H1 (cell line): Measurements from ENCODE around the gene NME4. TPM values are rescaled to one million over a fixed set of nuclear protein-coding genes. Genes with fewer than 3 reads are reported as not detected.

ENCODE experiments used
- CTCF ChIA-PET: fragments of 300-600 bp; sonication (Branson Sonifier 250); formaldehyde crosslinking; loops from one replicate; lab custom pipeline; 2021; ENCODE audit not compliant: partially characterized antibody; lab: Charles Lee
- POLR2A ChIA-PET: fragments of 300-600 bp; sonication (Branson Sonifier 250); formaldehyde crosslinking; loops from one replicate; lab custom pipeline; 2021; ENCODE audit warnings: inconsistent platforms; ENCODE audit not compliant: partially characterized antibody; lab: Charles Lee
- DNase-seq, 2 experiments: peaks; one replicate each; pipeline versions ENCODE4 v3.0.0 to v3.0.0-alpha.2; 2010 to 2022; ENCODE audit warnings: low spot score in 2 of 2, low read depth in 1 of 2, mixed read lengths in 1 of 2
- FAIRE-seq: peaks from 2 replicates; lab custom pipeline; 2011; peaks lifted over from hg19 to GRCh38; lab: Jason Lieb, UNC
- H2AFZ ChIP-seq: 2 replicates; pipeline ENCODE4 v1.8.1; 2012; ENCODE audit warnings: low read length, inconsistent platforms
- H2AK5ac ChIP-seq: 2 replicates; pipeline ENCODE4 v1.6.1; 2013; ENCODE audit warnings: low read depth, low read length
- H2BK120ac ChIP-seq: replicated peaks from 2 replicates; pipeline ENCODE3; 2013; ENCODE audit warnings: low read depth, low read length, inconsistent platforms
- H2BK12ac ChIP-seq: 2 replicates; pipeline ENCODE4 v1.6.1; 2013; ENCODE audit warnings: low read depth, low read length
- H2BK15ac ChIP-seq: 2 replicates; pipeline ENCODE4 v1.6.1; 2013; ENCODE audit warnings: low read length
- H2BK20ac ChIP-seq: 2 replicates; pipeline ENCODE4 v1.6.1; 2013; ENCODE audit warnings: low read length
- H2BK5ac ChIP-seq: 2 replicates; pipeline ENCODE4 v1.6.1; 2013; ENCODE audit warnings: low read depth, low read length
- H3K14ac ChIP-seq: 2 replicates; pipeline ENCODE4 v1.6.1; 2013; ENCODE audit warnings: inconsistent platforms; ENCODE audit not compliant: insufficient read length
- H3K18ac ChIP-seq: 2 replicates; pipeline ENCODE4 v1.6.1; 2013; ENCODE audit warnings: low read length; ENCODE audit errors: extremely low read depth
- H3K23ac ChIP-seq: 2 replicates; pipeline ENCODE4 v1.6.1; 2013; ENCODE audit warnings: inconsistent platforms; ENCODE audit not compliant: insufficient read length
- H3K23me2 ChIP-seq: 2 replicates; pipeline ENCODE4 v1.6.1; 2013; ENCODE audit warnings: low read depth, low read length
- H3K27ac ChIP-seq: 2 replicates; pipeline ENCODE4 v1.6.1; 2011; ENCODE audit warnings: low read depth, low read length, inconsistent platforms
- H3K27me3 ChIP-seq, 4 experiments: replicated peaks in 1 of 4; 1 replicate in 1 of 4; 2 replicates in 3 of 4; pipeline versions ENCODE4 v1.6.1 to v1.8.1; 2011 to 2013; ENCODE audit warnings: low read length in 3 of 4, mild to moderate bottlenecking in 3 of 4, inconsistent platforms in 2 of 4, mixed read lengths in 2 of 4, moderate library complexity in 1 of 4; ENCODE audit not compliant: control insufficient read depth in 3 of 4, insufficient read depth in 3 of 4; ENCODE audit errors: extremely low read depth in 1 of 4
- H3K36me3 ChIP-seq, 4 experiments: 2 replicates each; pipeline versions ENCODE4 v1.6.1 to v1.8.1; 2011 to 2013; ENCODE audit warnings: mild to moderate bottlenecking in 4 of 4, low read length in 3 of 4, moderate library complexity in 2 of 4, control low read depth in 1 of 4, inconsistent platforms in 1 of 4; ENCODE audit not compliant: insufficient read depth in 4 of 4, control insufficient read depth in 2 of 4
- H3K4ac ChIP-seq: replicated peaks from 2 replicates; pipeline ENCODE3; 2013; ENCODE audit warnings: low read length, low read depth, mixed read lengths, inconsistent platforms; ENCODE audit not compliant: insufficient read length
- H3K4me1 ChIP-seq, 4 experiments: replicated peaks in 1 of 4; 1 replicate in 1 of 4; 2 replicates in 3 of 4; pipeline versions ENCODE4 v1.6.1 to v1.8.1; 2011 to 2013; ENCODE audit warnings: low read length in 3 of 4, inconsistent platforms in 2 of 4, mixed read lengths in 1 of 4; ENCODE audit not compliant: insufficient read depth in 4 of 4, control insufficient read depth in 3 of 4
- H3K4me2 ChIP-seq, 2 experiments: 2 replicates each; pipeline versions ENCODE4 v1.6.1 to v1.8.1; 2011 to 2013; ENCODE audit warnings: low read depth in 2 of 2, low read length in 2 of 2, control low read depth in 1 of 2, inconsistent platforms in 1 of 2, mild to moderate bottlenecking in 1 of 2; ENCODE audit not compliant: insufficient read depth in 1 of 2
- H3K4me3 ChIP-seq, 4 experiments: fragments of 200-600, 300-600 bp in 1 of 4; sonication (generic), shearing (Covaris generic), sonication (Bioruptor Twin) in 1 of 4; 2 replicates each; pipeline versions ENCODE4 v1.5.1 to v1.8.1; 2011 to 2016; ENCODE audit warnings: low read length in 4 of 4, low read depth in 3 of 4, control low read depth in 2 of 4, inconsistent platforms in 2 of 4, mild to moderate bottlenecking in 2 of 4, mixed read lengths in 1 of 4, moderate library complexity in 1 of 4; ENCODE audit not compliant: insufficient read depth in 2 of 4; ENCODE audit errors: extremely low read depth in 1 of 4
- H3K56ac ChIP-seq: replicated peaks from 2 replicates; pipeline ENCODE3; 2013; ENCODE audit warnings: low read depth, mild to moderate bottlenecking, mixed read lengths, low read length, inconsistent platforms; ENCODE audit not compliant: insufficient read length
- H3K79me1 ChIP-seq: 2 replicates; pipeline ENCODE4 v1.6.1; 2013; ENCODE audit warnings: low read depth, low read length, control low read depth
- H3K79me2 ChIP-seq, 2 experiments: 2 replicates each; pipeline versions ENCODE4 v1.6.1 to v1.8.1; 2012 to 2013; ENCODE audit warnings: low read length in 2 of 2, mild to moderate bottlenecking in 2 of 2, inconsistent platforms in 1 of 2; ENCODE audit not compliant: insufficient read depth in 2 of 2, control insufficient read depth in 1 of 2
- H3K9ac ChIP-seq, 4 experiments: replicated peaks in 1 of 4; 1 replicate in 1 of 4; 2 replicates in 3 of 4; pipeline versions ENCODE4 v1.6.1 to v1.8.1; 2011 to 2013; ENCODE audit warnings: low read depth in 3 of 4, low read length in 3 of 4, control low read depth in 2 of 4, mild to moderate bottlenecking in 2 of 4, moderate library complexity in 2 of 4, inconsistent platforms in 1 of 4; ENCODE audit errors: extremely low read depth in 1 of 4
- H3K9me3 ChIP-seq, 2 experiments: 2 replicates each; pipeline versions ENCODE4 v1.6.1 to v1.8.1; 2012 to 2013; ENCODE audit warnings: mild to moderate bottlenecking in 2 of 2, moderate library complexity in 2 of 2, control low read depth in 1 of 2, inconsistent platforms in 1 of 2, low read depth in 1 of 2, low read length in 1 of 2, mixed read lengths in 1 of 2; ENCODE audit not compliant: insufficient read depth in 2 of 2
- H4K20me1 ChIP-seq, 2 experiments: replicated peaks in 1 of 2; 2 replicates each; pipeline versions ENCODE3 to v1.8.1; 2011 to 2013; ENCODE audit warnings: inconsistent platforms in 2 of 2, low read length in 2 of 2, mild to moderate bottlenecking in 1 of 2; ENCODE audit not compliant: insufficient read depth in 2 of 2, control insufficient read depth in 1 of 2
- H4K5ac ChIP-seq: 2 replicates; pipeline ENCODE4 v1.6.1; 2013; ENCODE audit warnings: low read length, low read depth, mixed read lengths, inconsistent platforms; ENCODE audit not compliant: insufficient read length
- H4K8ac ChIP-seq: 2 replicates; pipeline ENCODE4 v1.8.0; 2013; ENCODE audit warnings: mild to moderate bottlenecking, moderate library complexity, low read length, inconsistent platforms; ENCODE audit not compliant: insufficient read depth; ENCODE audit errors: extremely low read depth
- H4K91ac ChIP-seq: replicated peaks from 2 replicates; pipeline ENCODE3; 2013; ENCODE audit warnings: low read length, mixed read lengths, inconsistent platforms; ENCODE audit not compliant: insufficient read length
- BACH1 ChIP-seq: IDR thresholded peaks from 2 replicates; pipeline ENCODE4 v1.6.1; 2012; ENCODE audit warnings: low read length, improper control_type of control experiment
- CTBP2 ChIP-seq: IDR thresholded peaks from 2 replicates; pipeline ENCODE4 v1.7.0; 2011; ENCODE audit warnings: borderline replicate concordance, mild to moderate bottlenecking, moderate library complexity, mixed read lengths, low read length; ENCODE audit not compliant: insufficient read depth, insufficient read length
- GTF2F1 ChIP-seq: IDR thresholded peaks from 2 replicates; pipeline ENCODE4 v1.6.1; 2012; ENCODE audit warnings: low read depth, low read length, improper control_type of control experiment, borderline replicate concordance
- TAF7 ChIP-seq: optimal IDR thresholded peaks from 2 replicates; pipeline ENCODE3; 2011; ENCODE audit warnings: low read depth, mild to moderate bottlenecking, inconsistent platforms, low read length, moderate library complexity, borderline replicate concordance
- TEAD4 ChIP-seq: IDR thresholded peaks from 2 replicates; pipeline ENCODE4 v1.6.1; 2012; ENCODE audit warnings: low read depth, low read length, inconsistent platforms, mixed read lengths
- WGBS, 2 experiments: shearing (Covaris generic) in 1 of 2; methylation state at CpG; one replicate each; pipeline versions ENCODE4 v1.1.6 to v1.1.7; 2013 to 2015; ENCODE audit warnings: low lambda C conversion rate in 2 of 2, mixed read lengths in 2 of 2, inconsistent platforms in 1 of 2, low coverage in 1 of 2, missing lambda C conversion rate in 1 of 2; ENCODE audit not compliant: insufficient replicate concordance in 2 of 2, insufficient coverage in 1 of 2, insufficient read length in 1 of 2; ENCODE audit errors: extremely low coverage in 1 of 2, missing lambda C conversion rate in 1 of 2; 5-methylcytosine and 5-hydroxymethylcytosine counted together
- polyA plus RNA-seq, 7 experiments: library from polyadenylated mRNA; depleted of rRNA in 3 of 7; stranded (reverse) in 5 of 7; unstranded in 2 of 7; fragments of >200 nt in 5 of 7; fragments of 200-250 nt in 2 of 7; gene quantifications; 1 replicate in 5 of 7; 2 replicates in 1 of 7; 4 replicates in 1 of 7; pipeline versions ENCODE4 v1.2.1 to v1.2.3, GENCODE V29; 2011 to 2013; ENCODE audit warnings: missing spikeins in 2 of 7, mixed read lengths in 2 of 7
- total RNA-seq: library from RNA; stranded (reverse); fragmentation: NEBNext Ultra II Directional; extraction: Animal tissue kit (Norgen Biotek cat#: 25700); gene quantifications from 2 replicates; pipeline ENCODE4 v1.2.1, GENCODE V29; 2021
- TF ChIP-seq, protein P1 (sequence below), 3 experiments: IDR thresholded peaks; 1 replicate in 2 of 3; 2 replicates in 1 of 3; pipeline versions ENCODE4 v1.5.1 to v1.6.1; 2011; ENCODE audit warnings: low read length in 3 of 3, mild to moderate bottlenecking in 3 of 3, inconsistent platforms in 2 of 3, low read depth in 1 of 3, moderate library complexity in 1 of 3; ENCODE audit not compliant: insufficient read depth in 1 of 3; ENCODE audit errors: control extremely low read depth in 1 of 3

Gene NME4
- total and polyA plus RNA-seq, 2 of the 8 experiments (the other 6 are each of a cell fraction or from before 2014, with no cell fraction given), result 408 to 863 TPM

DNA sequence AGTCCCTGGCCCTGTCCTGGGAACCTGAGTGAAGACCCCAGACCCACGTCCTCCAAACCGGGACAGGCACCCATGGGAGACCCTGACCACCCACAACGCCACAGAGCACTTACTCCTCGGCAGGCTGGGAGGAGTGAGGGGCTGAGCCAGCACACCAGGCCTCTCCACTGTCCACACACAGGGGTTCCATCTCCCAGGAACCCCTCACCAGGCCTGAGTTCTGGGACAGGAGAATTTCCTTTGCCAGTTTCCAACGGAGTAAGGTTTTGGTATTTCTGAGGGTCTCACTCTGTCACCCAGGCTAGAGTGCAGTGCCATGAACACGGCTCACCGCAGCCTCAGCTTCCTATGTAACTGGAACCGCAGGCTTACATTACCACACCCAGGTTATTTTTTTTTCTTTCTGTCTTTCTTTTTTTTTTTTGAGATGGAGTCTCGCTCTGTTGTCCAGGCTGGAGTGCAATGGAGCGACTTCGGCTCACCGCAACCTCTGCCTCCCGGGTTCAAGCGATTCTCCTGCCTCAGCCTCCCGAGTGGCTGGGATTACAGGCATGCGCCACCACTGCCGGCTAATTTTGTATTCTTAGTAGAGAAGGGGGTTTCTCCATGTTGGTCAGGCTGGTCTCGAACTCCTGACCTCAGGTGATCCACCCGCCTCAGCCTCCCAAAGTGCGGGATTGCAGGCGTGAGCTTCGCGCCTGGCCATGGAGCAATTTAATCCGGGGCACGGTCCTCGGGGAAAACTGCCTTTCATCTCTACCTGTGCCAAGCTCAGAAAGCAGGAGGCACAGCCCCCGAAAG, 16.8 kb upstream of the NME4 start:
- no peak overlapping the region for H3K56ac ChIP-seq
- ChIA-PET CTCF (interaction anchor here (1.3 kb wide), 1 partner anchor 11 kb away, joined by 3 read pairs; no protein-coding TSS in a partner anchor), POLR2A (interaction anchor here (0.8 to 3.0 kb wide), 9 partner anchors 10 to 327 kb away, joined by 3 to 22 read pairs (median 6); partner anchors contain the start of genes DECR2, MRPL28, POLR3K and RAB11FIP3)
- no peak overlapping the region for H4K91ac ChIP-seq
- peaks cover 11 to 24% of the 10 kb centered on the region in 2 experiments for H4K20me1 ChIP-seq
- peaks cover 4% of the 10 kb centered on the region; the same call in 1 of the 2 replicates for H3K79me1 ChIP-seq
- H2AFZ ChIP-seq, result no peak overlapping the region
- H3K9ac ChIP-seq, result no peak overlapping the region; a peak in 1 of 7 replicates
- H4K5ac ChIP-seq, result peak overlapping the region; percentile 68
- DNase-seq (no peak), FAIRE-seq (no peak)
- H3K27ac ChIP-seq, result no peak overlapping the region
- WGBS, 2 experiments, result 73% methylated on average over 21 of the region's 27 CpGs; no CpG with 5 or more reads in 1 of the 2 experiments
- H2BK20ac ChIP-seq, result no peak overlapping the region
- H2BK5ac ChIP-seq, result peak overlapping the region; percentile 20; the same call in 1 of the 2 replicates
- no peak overlapping the region for H3K14ac ChIP-seq
- H3K27me3 ChIP-seq, result peaks cover 0 to 3% (median under 1%) of the 10 kb centered on the region in 4 experiments; a peak in 2 of 7 replicates
- peak overlapping the region; percentile 60; the same call in 1 of the 2 replicates for H2BK12ac ChIP-seq
- H3K4me2 ChIP-seq, result peak overlapping the region; percentile 68 to 93
- H3K23ac ChIP-seq, result no peak overlapping the region
- H3K4me1 ChIP-seq, result peaks cover 8 to 29% (median 19%) of the 10 kb centered on the region in 4 experiments
- peak overlapping the region; percentile 95; the same call in 1 of the 2 replicates for H2AK5ac ChIP-seq
- H3K9me3 ChIP-seq, result no peaks in the 10 kb centered on the region
- TF ChIP-seq CTBP2, result no peak
- TF ChIP-seq, protein P1, sequence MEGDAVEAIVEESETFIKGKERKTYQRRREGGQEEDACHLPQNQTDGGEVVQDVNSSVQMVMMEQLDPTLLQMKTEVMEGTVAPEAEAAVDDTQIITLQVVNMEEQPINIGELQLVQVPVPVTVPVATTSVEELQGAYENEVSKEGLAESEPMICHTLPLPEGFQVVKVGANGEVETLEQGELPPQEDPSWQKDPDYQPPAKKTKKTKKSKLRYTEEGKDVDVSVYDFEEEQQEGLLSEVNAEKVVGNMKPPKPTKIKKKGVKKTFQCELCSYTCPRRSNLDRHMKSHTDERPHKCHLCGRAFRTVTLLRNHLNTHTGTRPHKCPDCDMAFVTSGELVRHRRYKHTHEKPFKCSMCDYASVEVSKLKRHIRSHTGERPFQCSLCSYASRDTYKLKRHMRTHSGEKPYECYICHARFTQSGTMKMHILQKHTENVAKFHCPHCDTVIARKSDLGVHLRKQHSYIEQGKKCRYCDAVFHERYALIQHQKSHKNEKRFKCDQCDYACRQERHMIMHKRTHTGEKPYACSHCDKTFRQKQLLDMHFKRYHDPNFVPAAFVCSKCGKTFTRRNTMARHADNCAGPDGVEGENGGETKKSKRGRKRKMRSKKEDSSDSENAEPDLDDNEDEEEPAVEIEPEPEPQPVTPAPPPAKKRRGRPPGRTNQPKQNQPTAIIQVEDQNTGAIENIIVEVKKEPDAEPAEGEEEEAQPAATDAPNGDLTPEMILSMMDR (IDR thresholded peaks at IDR 0.05; ENCODE audit: control extremely low read depth in 1 of 3, insufficient read depth in 1 of 3, low read depth in 1 of 3, low read length in 3 of 3), result no peak
- no peak for TF ChIP-seq GTF2F1
- TF ChIP-seq TEAD4, result no peak
- no peak for TF ChIP-seq TAF7
- TF ChIP-seq BACH1, result no peak
- 0 out of 2 replicates have a peak overlapping the region, but pooled peaks have one; percentile 81 for H2BK15ac ChIP-seq
- peaks cover 2 to 24% (median 7%) of the 10 kb centered on the region in 4 experiments; a peak in 7 of 8 replicates for H3K36me3 ChIP-seq
- peak overlapping the region; percentile 2 for H3K4ac ChIP-seq
- H3K18ac ChIP-seq, result no peak overlapping the region
- H4K8ac ChIP-seq, result peak overlapping the region; percentile 3; the same call in 1 of the 2 replicates
- H3K4me3 ChIP-seq, result peak overlapping the region; percentile 5 to 94 (median 74); a peak in 6 of 8 replicates
- peaks cover 13% of the 10 kb centered on the region for H3K23me2 ChIP-seq
- peak overlapping the region; percentile 43 for H2BK120ac ChIP-seq
- peaks cover 0 to 24% of the 10 kb centered on the region in 2 experiments; a peak in 2 of 4 replicates for H3K79me2 ChIP-seq
